Breast epithelium (tissue), 4 donors: ENCODE data around the gene LRRC74A. TPM values are rescaled to one million over a fixed set of nuclear protein-coding genes. Genes with fewer than 3 reads are reported as not detected.

Experiments used
- DNase-seq, 2 donors: peaks; one replicate each; pipeline ENCODE4 v3.0.0-alpha.2; 2019; ENCODE audit warnings: low spot score in 2 of 2
- H3K27ac ChIP-seq, 2 donors: fragments of 200-600 bp; sonication (generic) in 1 of 2; one replicate each; pipeline ENCODE4 v1.5.1; 2016 to 2019; ENCODE audit warnings: mild to moderate bottlenecking in 1 of 2
- H3K27me3 ChIP-seq, 2 donors: fragments of 200-600 bp; sonication (generic) in 1 of 2; one replicate each; pipeline versions ENCODE4 v1.5.1 to v1.6.0; 2017 to 2019; ENCODE audit warnings: control low read depth in 1 of 2, mild to moderate bottlenecking in 1 of 2
- H3K36me3 ChIP-seq: fragments of 200-600 bp; one replicate; pipeline ENCODE4 v1.5.1; 2019
- H3K4me1 ChIP-seq, 2 donors: fragments of 200-600 bp; sonication (generic); one replicate each; pipeline ENCODE4 v1.5.1; 2016 to 2019; ENCODE audit warnings: control low read depth in 1 of 2
- H3K4me3 ChIP-seq, 3 donors: fragments of 200-600 bp; sonication (generic); 1 replicate in 2 of 3; 2 replicates in 1 of 3; pipeline ENCODE4 v1.5.1; 2016 to 2019; ENCODE audit warnings: mild to moderate bottlenecking in 3 of 3, moderate library complexity in 2 of 3
- H3K9me3 ChIP-seq, 2 donors: fragments of 200-600 bp; sonication (generic) in 1 of 2; one replicate each; pipeline ENCODE4 v1.5.1; 2016 to 2019; ENCODE audit warnings: control low read depth in 1 of 2
- POLR2A ChIP-seq: fragments of 450-650 bp; IDR thresholded peaks from one replicate; pipeline ENCODE4 v1.6.1; 2016; ENCODE audit warnings: antibody characterized with exemption, mild to moderate bottlenecking, moderate library complexity
- POLR2AphosphoS5 ChIP-seq, 3 donors: sonication (generic); formaldehyde crosslinking; IDR thresholded peaks; one replicate each; pipeline ENCODE4 v1.6.1; 2017; ENCODE audit warnings: antibody characterized with exemption in 3 of 3
- intact Hi-C: fragments of 100-400 bp; cut with DNase I; formaldehyde crosslinking; loops from one replicate; pipeline ENCODE4 v1.15.1; 2023; ENCODE audit warnings: low total_unique reads
- total RNA-seq, 3 donors: library from RNA; depleted of rRNA; stranded (reverse); fragments of >200 nt; gene quantifications; one replicate each; pipeline ENCODE4 v1.1.0, GENCODE V29; 2016
- TF ChIP-seq, protein P1 (sequence below), 3 donors: fragments of 450-650 bp; IDR thresholded peaks; one replicate each; pipeline ENCODE4 v1.5.1; 2016 to 2017; ENCODE audit warnings: antibody characterized with exemption in 3 of 3, mild to moderate bottlenecking in 3 of 3, moderate library complexity in 3 of 3

The LRRC74A gene
- total RNA-seq, 3 donors from 2014 or later: not detected

DNA sequence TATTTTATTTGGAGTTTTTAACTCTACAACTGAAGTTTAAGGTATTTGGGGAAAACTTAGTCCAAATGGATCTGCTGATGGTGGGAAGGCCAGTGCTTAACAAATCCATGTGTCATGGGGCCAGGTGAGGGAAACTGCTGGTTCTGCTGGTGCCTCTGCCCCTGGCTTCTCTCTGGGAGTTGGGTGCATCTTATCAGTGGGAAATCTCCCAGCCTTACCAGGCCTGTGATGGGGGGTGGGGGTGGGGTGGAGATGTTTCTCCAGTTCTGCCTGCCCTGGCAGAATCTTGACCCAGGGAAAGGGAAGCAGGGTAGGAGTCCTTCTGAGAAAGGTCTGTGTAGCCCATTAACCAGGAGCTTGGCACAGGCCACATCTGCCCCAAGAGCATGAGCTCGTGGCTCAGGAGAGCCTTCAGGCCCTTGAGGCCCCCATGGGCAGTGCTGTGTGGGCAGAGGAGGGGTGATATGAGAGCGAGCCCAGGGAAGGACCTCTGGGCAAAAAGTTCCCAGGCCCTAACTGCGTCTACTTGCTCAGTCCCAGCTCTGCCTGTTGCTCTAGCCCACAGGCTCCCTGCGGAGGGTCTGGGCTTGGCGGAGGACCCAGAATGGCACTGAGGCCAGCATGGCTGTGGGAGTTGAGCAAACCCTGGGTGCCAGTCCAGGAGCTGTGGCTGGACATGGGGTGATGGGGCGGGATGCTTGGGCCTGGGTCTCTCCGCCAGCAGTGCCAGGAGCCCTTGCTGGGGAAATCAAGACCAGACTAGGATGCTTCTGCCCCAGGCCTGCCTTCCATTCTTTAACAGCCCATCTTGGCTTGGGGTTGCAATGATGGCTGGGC, 46.8 kb upstream of the LRRC74A start:
- intact Hi-C loops: loop anchor here (5.0 kb wide), 1 partner anchor 688 kb away; no protein-coding TSS in a partner anchor
- H3K36me3 ChIP-seq: no peaks in the 10 kb centered on the region

DNA sequence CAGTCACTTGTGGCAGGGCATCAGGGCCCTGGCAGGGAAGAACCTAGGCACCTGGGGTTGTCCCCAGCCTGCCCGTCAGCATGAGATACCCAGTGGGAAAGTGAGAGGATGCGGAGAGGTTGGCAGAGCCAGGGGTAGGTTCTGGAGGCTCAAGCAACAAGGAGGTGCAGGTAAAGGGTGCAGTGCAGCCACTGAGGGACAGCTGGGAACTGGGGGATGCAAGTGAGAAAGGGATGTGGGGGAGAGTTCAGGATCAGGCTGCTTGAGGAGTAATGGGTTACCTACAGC, 46.2 kb upstream of the LRRC74A start:
- Histone ChIP-seq H3K27me3 (no peaks in the 10 kb centered on the region), H3K4me3 (no peak overlapping the region), H3K4me1 (no peaks in the 10 kb centered on the region), H3K27ac (no peak overlapping the region), H3K9me3 (no peaks in the 10 kb centered on the region), H3K36me3 (no peaks in the 10 kb centered on the region)
- TF ChIP-seq, protein P1, sequence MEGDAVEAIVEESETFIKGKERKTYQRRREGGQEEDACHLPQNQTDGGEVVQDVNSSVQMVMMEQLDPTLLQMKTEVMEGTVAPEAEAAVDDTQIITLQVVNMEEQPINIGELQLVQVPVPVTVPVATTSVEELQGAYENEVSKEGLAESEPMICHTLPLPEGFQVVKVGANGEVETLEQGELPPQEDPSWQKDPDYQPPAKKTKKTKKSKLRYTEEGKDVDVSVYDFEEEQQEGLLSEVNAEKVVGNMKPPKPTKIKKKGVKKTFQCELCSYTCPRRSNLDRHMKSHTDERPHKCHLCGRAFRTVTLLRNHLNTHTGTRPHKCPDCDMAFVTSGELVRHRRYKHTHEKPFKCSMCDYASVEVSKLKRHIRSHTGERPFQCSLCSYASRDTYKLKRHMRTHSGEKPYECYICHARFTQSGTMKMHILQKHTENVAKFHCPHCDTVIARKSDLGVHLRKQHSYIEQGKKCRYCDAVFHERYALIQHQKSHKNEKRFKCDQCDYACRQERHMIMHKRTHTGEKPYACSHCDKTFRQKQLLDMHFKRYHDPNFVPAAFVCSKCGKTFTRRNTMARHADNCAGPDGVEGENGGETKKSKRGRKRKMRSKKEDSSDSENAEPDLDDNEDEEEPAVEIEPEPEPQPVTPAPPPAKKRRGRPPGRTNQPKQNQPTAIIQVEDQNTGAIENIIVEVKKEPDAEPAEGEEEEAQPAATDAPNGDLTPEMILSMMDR (IDR thresholded peaks at IDR 0.05): no peak
- TF ChIP-seq POLR2A: no peak
- TF ChIP-seq POLR2AphosphoS5 (IDR thresholded peaks at IDR 0.05): no peak
- no peak for DNase-seq
- intact Hi-C loops: loop anchor here (5.0 kb wide), 1 partner anchor 687 kb away; no protein-coding TSS in a partner anchor

More for the DNA sequence above, 46.8 kb upstream of the LRRC74A start:
- Histone ChIP-seq H3K27me3 (no peaks in the 10 kb centered on the region), H3K27ac (no peak overlapping the region), H3K9me3 (no peaks in the 10 kb centered on the region), H3K4me1 (no peaks in the 10 kb centered on the region), H3K4me3 (no peak overlapping the region)
- no peak for TF ChIP-seq POLR2A
- TF ChIP-seq, protein P1 (IDR thresholded peaks at IDR 0.05): no peak
- TF ChIP-seq POLR2AphosphoS5 (IDR thresholded peaks at IDR 0.05): no peak
- DNase-seq: peak in 1 of 2 donors; percentile 13

DNA sequence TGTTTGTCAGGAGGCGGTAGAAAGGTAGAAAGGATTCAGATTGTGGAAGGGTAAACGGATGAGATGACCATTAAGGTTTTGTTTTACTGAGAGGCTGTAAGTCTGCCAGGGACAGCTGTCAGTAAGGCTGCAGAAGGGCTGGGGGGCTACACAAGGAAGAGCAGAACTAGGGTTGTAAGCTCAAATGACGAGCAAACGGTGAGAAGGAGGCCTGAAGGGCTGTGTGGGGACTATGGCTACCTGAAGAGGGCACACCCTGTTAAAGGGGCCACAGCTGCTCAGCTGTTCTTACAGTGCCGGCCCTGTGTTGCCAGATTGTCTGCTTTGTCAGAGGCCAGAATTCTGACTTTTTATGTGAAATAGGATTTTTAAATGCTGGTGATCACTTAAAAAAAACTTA, 45.8 kb upstream of the LRRC74A start:
- H3K27ac ChIP-seq: peak overlapping the region in 1 of 2 donors; percentile 25
- no peaks in the 10 kb centered on the region for H3K27me3 ChIP-seq
- no peaks in the 10 kb centered on the region for H3K4me1 ChIP-seq
- H3K4me3 ChIP-seq: no peak overlapping the region
- DNase-seq: peak in 1 of 2 donors; percentile 8
- H3K36me3 ChIP-seq: no peaks in the 10 kb centered on the region
- no peak for TF ChIP-seq POLR2A
- TF ChIP-seq POLR2AphosphoS5 (IDR thresholded peaks at IDR 0.05): no peak
- TF ChIP-seq, protein P1 (IDR thresholded peaks at IDR 0.05): no peak
- H3K9me3 ChIP-seq: no peaks in the 10 kb centered on the region
- intact Hi-C loops: loop anchor here (5.0 kb wide), 1 partner anchor 687 kb away; no protein-coding TSS in a partner anchor

DNA sequence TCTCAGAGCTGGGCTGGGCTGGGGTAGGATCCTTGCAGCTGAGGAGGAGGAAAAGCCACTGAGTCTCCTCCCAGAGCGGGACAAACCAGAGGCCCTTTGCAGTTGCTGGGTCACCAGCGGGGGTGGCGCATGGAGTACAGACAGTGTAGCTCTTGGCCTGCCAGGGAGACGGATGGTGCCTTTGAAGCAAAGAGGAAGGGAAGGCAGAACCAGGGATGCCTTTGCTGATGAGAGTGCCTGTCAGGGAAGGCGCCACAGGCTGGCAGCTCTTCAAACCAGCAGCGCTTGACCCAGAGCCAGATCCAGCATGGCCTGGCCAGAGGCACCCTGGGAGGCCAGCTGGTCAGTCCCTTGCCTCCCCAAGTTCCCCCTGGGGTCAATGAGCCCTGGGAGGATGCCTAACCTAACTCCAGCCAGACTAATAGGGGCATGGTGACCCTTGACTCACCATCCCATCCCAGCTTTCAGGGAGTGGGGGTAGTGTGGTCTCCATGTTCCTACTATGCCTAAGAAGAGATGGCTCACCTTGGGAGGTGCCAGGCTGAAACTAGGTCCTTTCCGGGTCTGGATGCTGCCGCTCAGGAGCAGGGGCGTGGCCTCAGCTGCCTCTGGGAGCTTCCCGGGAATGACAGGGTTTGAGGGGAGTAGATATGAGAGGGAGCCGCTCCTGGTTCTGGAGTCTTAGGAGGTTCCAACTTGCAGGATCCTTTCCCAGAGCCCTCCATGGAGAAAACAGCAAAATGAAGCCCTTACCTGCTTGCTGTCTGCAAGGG, 45.1 kb upstream of the LRRC74A start:
- intact Hi-C loops: loop anchor here (5.0 kb wide), 1 partner anchor 686 kb away; no protein-coding TSS in a partner anchor
- H3K27me3 ChIP-seq: no peaks in the 10 kb centered on the region
- DNase-seq: peak in 1 of 2 donors; percentile 16
- TF ChIP-seq, protein P1 (IDR thresholded peaks at IDR 0.05): no peak
- TF ChIP-seq POLR2A: no peak
- TF ChIP-seq POLR2AphosphoS5 (IDR thresholded peaks at IDR 0.05): no peak
- H3K4me3 ChIP-seq: no peak overlapping the region
- H3K27ac ChIP-seq: peak overlapping the region in 1 of 2 donors; percentile 25
- no peaks in the 10 kb centered on the region for H3K9me3 ChIP-seq
- H3K36me3 ChIP-seq: no peaks in the 10 kb centered on the region
- no peaks in the 10 kb centered on the region for H3K4me1 ChIP-seq

DNA sequence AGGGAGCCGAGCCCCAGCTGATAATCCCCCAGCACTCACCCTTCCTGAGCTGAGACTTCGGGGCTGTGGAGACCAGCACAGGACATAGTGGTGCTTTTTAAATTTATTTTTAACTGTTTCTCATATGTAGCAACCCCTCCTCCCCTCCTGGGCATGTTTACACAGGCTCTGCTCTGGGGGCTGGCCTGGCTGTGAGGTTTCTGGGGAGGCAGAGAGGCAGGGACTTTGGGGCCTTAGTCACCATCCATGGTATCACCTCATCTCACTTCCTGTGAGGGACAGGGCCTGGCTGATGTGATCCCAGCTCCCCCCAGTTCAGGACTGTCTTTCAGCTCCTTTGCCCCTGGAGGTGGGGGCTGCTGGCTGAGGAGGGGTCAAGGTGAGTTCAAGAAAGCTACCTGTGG, 44.6 kb upstream of the LRRC74A start:
- TF ChIP-seq POLR2A: no peak
- no peak for TF ChIP-seq POLR2AphosphoS5 (IDR thresholded peaks at IDR 0.05)
- TF ChIP-seq, protein P1 (IDR thresholded peaks at IDR 0.05): no peak
- intact Hi-C loops: loop anchor here (5.0 kb wide), 1 partner anchor 686 kb away; no protein-coding TSS in a partner anchor
- DNase-seq: no peak
- H3K27ac ChIP-seq: peak overlapping the region in 1 of 2 donors; percentile 80
- no peaks in the 10 kb centered on the region for H3K27me3 ChIP-seq
- H3K4me1 ChIP-seq: no peaks in the 10 kb centered on the region
- no peak overlapping the region for H3K4me3 ChIP-seq
- H3K9me3 ChIP-seq: no peaks in the 10 kb centered on the region
- H3K36me3 ChIP-seq: no peaks in the 10 kb centered on the region
